Measurements from ENCODE around the gene RTEL1.
"Not testable (repeated sequence)": the region's sequence is repeated elsewhere in the genome, so short reads cannot be mapped to it uniquely, and the experiment has no call there.

The RTEL1 gene

GRCh38 chr20:63643946-63644345 is 14.2 kb upstream of the RTEL1 start:
- no peak overlapping the region for H3K4me3 ChIP-seq (ENCODE audit: low read length)
- H3K9me3 ChIP-seq (ENCODE audit: control insufficient read depth, low read length) = no peaks in the 10 kb centered on the region
- no peaks in the 10 kb centered on the region for H3K27me3 ChIP-seq (replicated peaks; ENCODE audit: control insufficient read depth, insufficient read depth, low read length)
- H3K9ac ChIP-seq (ENCODE audit: low read length) = no peak overlapping the region
- no peak for DNase-seq (ENCODE audit: low read depth)
- H3K4me1 ChIP-seq (ENCODE audit: control insufficient read depth, insufficient read depth, low read length) = no peaks in the 10 kb centered on the region
- H3K36me3 ChIP-seq (ENCODE audit: control insufficient read depth, insufficient read depth, low read length, severe bottlenecking) = no peaks in the 10 kb centered on the region

GRCh38 chr20:63645218-63645617 is 12.9 kb upstream of the RTEL1 start:
- no peaks in the 10 kb centered on the region for H3K4me1 ChIP-seq (ENCODE audit: control insufficient read depth, insufficient read depth, low read length)
- no peaks in the 10 kb centered on the region for H3K27me3 ChIP-seq (replicated peaks; ENCODE audit: control insufficient read depth, insufficient read depth, low read length)
- H3K4me3 ChIP-seq (ENCODE audit: low read length) = no peak overlapping the region
- H3K9ac ChIP-seq (ENCODE audit: low read length) = no peak overlapping the region
- no peak for DNase-seq (ENCODE audit: low read depth)
- H3K9me3 ChIP-seq (ENCODE audit: control insufficient read depth, low read length) = no peaks in the 10 kb centered on the region
- H3K36me3 ChIP-seq (ENCODE audit: control insufficient read depth, insufficient read depth, low read length, severe bottlenecking) = no peaks in the 10 kb centered on the region

- DNase-seq (ENCODE audit: low read depth) = no peak
- no peak overlapping the region for H3K9ac ChIP-seq (ENCODE audit: low read length)
- peaks cover 3% of the 10 kb centered on the region for H3K27me3 ChIP-seq (replicated peaks; ENCODE audit: control insufficient read depth, insufficient read depth, low read length)
- no peaks in the 10 kb centered on the region for H3K9me3 ChIP-seq (ENCODE audit: control insufficient read depth, low read length)
- H3K36me3 ChIP-seq (ENCODE audit: control insufficient read depth, insufficient read depth, low read length, severe bottlenecking) = no peaks in the 10 kb centered on the region
- H3K4me3 ChIP-seq (ENCODE audit: low read length) = no peak overlapping the region
- no peaks in the 10 kb centered on the region for H3K4me1 ChIP-seq (ENCODE audit: control insufficient read depth, insufficient read depth, low read length)
Measured at GRCh38 chr20:63648190-63648589, 9.9 kb upstream of the RTEL1 start.

GRCh38 chr20:63648895-63649589 is 9.1 kb upstream of the RTEL1 start:
- no peak for DNase-seq (ENCODE audit: low read depth)
- Histone ChIP-seq H3K4me1 (ENCODE audit: control insufficient read depth, insufficient read depth, low read length) (no peaks in the 10 kb centered on the region), H3K9me3 (ENCODE audit: control insufficient read depth, low read length) (no peaks in the 10 kb centered on the region), H3K9ac (ENCODE audit: low read length) (no peak overlapping the region), H3K27me3 (replicated peaks; ENCODE audit: control insufficient read depth, insufficient read depth, low read length) (peaks cover 4% of the 10 kb centered on the region), H3K4me3 (ENCODE audit: low read length) (no peak overlapping the region), H3K36me3 (ENCODE audit: control insufficient read depth, insufficient read depth, low read length, severe bottlenecking) (no peaks in the 10 kb centered on the region)

GRCh38 chr20:63650486-63650885 is 7.6 kb upstream of the RTEL1 start:
- not testable (repeated sequence) for H3K4me1 ChIP-seq (ENCODE audit: control insufficient read depth, insufficient read depth, low read length); H3K9me3 ChIP-seq (ENCODE audit: control insufficient read depth, low read length); H3K4me3 ChIP-seq (ENCODE audit: low read length); H3K27me3 ChIP-seq (replicated peaks; ENCODE audit: control insufficient read depth, insufficient read depth, low read length); H3K9ac ChIP-seq (ENCODE audit: low read length); H3K36me3 ChIP-seq (ENCODE audit: control insufficient read depth, insufficient read depth, low read length, severe bottlenecking); DNase-seq (ENCODE audit: low read depth)

GRCh38 chr20:63651942-63652191 is 6.2 kb upstream of the RTEL1 start:
- peak overlapping the region; percentile 69 for H3K4me3 ChIP-seq (ENCODE audit: low read length)
- H3K36me3 ChIP-seq (ENCODE audit: control insufficient read depth, insufficient read depth, low read length, severe bottlenecking) = no peaks in the 10 kb centered on the region
- H3K27me3 ChIP-seq (replicated peaks; ENCODE audit: control insufficient read depth, insufficient read depth, low read length) = peaks cover 8% of the 10 kb centered on the region
- no peaks in the 10 kb centered on the region for H3K4me1 ChIP-seq (ENCODE audit: control insufficient read depth, insufficient read depth, low read length)
- H3K9me3 ChIP-seq (ENCODE audit: control insufficient read depth, low read length) = no peaks in the 10 kb centered on the region
- no peak overlapping the region for H3K9ac ChIP-seq (ENCODE audit: low read length)
- no peak for DNase-seq (ENCODE audit: low read depth)

GRCh38 chr20:63652192-63652980 is 5.7 kb upstream of the RTEL1 start:
- peak; percentile 18 for DNase-seq (ENCODE audit: low read depth)
- Histone ChIP-seq H3K9me3 (ENCODE audit: control insufficient read depth, low read length) (no peaks in the 10 kb centered on the region), H3K4me1 (ENCODE audit: control insufficient read depth, insufficient read depth, low read length) (peaks cover 5% of the 10 kb centered on the region), H3K9ac (ENCODE audit: low read length) (no peak overlapping the region), H3K36me3 (ENCODE audit: control insufficient read depth, insufficient read depth, low read length, severe bottlenecking) (no peaks in the 10 kb centered on the region), H3K4me3 (ENCODE audit: low read length) (peak overlapping the region; percentile 69), H3K27me3 (replicated peaks; ENCODE audit: control insufficient read depth, insufficient read depth, low read length) (peaks cover 8% of the 10 kb centered on the region)

GRCh38 chr20:63653041-63653973 is 4.8 kb upstream of the RTEL1 start, which contains the start of gene STMN3:
TSS of gene STMN3 (minus strand) at chr20:63653424. CDS start at chr20:63653345, 79 bp downstream.
- peaks cover 8% of the 10 kb centered on the region for H3K27me3 ChIP-seq (replicated peaks; ENCODE audit: control insufficient read depth, insufficient read depth, low read length)
- H3K9me3 ChIP-seq (ENCODE audit: control insufficient read depth, low read length) = no peaks in the 10 kb centered on the region
- DNase-seq (ENCODE audit: low read depth) = peak; percentile 90
- H3K4me1 ChIP-seq (ENCODE audit: control insufficient read depth, insufficient read depth, low read length) = peaks cover 10% of the 10 kb centered on the region
- no peaks in the 10 kb centered on the region for H3K36me3 ChIP-seq (ENCODE audit: control insufficient read depth, insufficient read depth, low read length, severe bottlenecking)
- H3K9ac ChIP-seq (ENCODE audit: low read length) = no peak within 1 kb of the TSS
- H3K4me3 ChIP-seq (ENCODE audit: low read length) = peak within 1 kb of the TSS; percentile 69

GRCh38 chr20:63653974-63654668 is 4.0 kb upstream of the RTEL1 start:
- Histone ChIP-seq H3K4me3 (ENCODE audit: low read length) (no peak overlapping the region), H3K9ac (ENCODE audit: low read length) (no peak overlapping the region), H3K27me3 (replicated peaks; ENCODE audit: control insufficient read depth, insufficient read depth, low read length) (peaks cover 8% of the 10 kb centered on the region), H3K4me1 (ENCODE audit: control insufficient read depth, insufficient read depth, low read length) (peaks cover 10% of the 10 kb centered on the region), H3K36me3 (ENCODE audit: control insufficient read depth, insufficient read depth, low read length, severe bottlenecking) (no peaks in the 10 kb centered on the region), H3K9me3 (ENCODE audit: control insufficient read depth, low read length) (no peaks in the 10 kb centered on the region)
- no peak for DNase-seq (ENCODE audit: low read depth)

GRCh38 chr20:63655249-63655648 is 2.9 kb upstream of the RTEL1 start:
- peaks cover 8% of the 10 kb centered on the region for H3K27me3 ChIP-seq (replicated peaks; ENCODE audit: control insufficient read depth, insufficient read depth, low read length)
- H3K4me3 ChIP-seq (ENCODE audit: low read length) = no peak overlapping the region
- no peaks in the 10 kb centered on the region for H3K36me3 ChIP-seq (ENCODE audit: control insufficient read depth, insufficient read depth, low read length, severe bottlenecking)
- no peaks in the 10 kb centered on the region for H3K9me3 ChIP-seq (ENCODE audit: control insufficient read depth, low read length)
- peaks cover 19% of the 10 kb centered on the region for H3K4me1 ChIP-seq (ENCODE audit: control insufficient read depth, insufficient read depth, low read length)
- DNase-seq (ENCODE audit: low read depth) = no peak
- no peak overlapping the region for H3K9ac ChIP-seq (ENCODE audit: low read length)

Data from adipocyte (in vitro differentiated cells).